HL-60 (cell line): ENCODE measurements around the gene LARP4.

Experiments used
- CTCF ChIP-seq: IDR thresholded peaks from one replicate; pipeline ENCODE4 v1.5.1; 2011; ENCODE audit warnings: low read length, control low read depth, inconsistent platforms; ENCODE audit not compliant: insufficient read depth
- POLR2AphosphoS5 ChIP-seq: IDR thresholded peaks from 2 replicates; pipeline ENCODE4 v1.6.1; 2012; ENCODE audit warnings: low read depth

GRCh38 chr12:50453872-50454271 lies 53.2 kb downstream of the LARP4 start:
- TF ChIP-seq POLR2AphosphoS5 (no peak), CTCF (no peak)
